Aorta (tissue), 5 donors: ENCODE data around the gene ZNF366. TPM values are rescaled to one million over a fixed set of nuclear protein-coding genes. Genes with fewer than 3 reads are reported as not detected.

Experiments
- ATAC-seq: fragments of 200-7000 bp; cut with Tn5 transposase; one replicate; pipeline ENCODE4 v1.9.1; 2022; ENCODE audit warnings: moderate library complexity; ENCODE audit not compliant: low FRiP score
- DNase-seq, 2 donors: peaks; one replicate each; pipeline ENCODE4 v3.0.0-alpha.2; 2020
- H3K27ac ChIP-seq, 2 donors: one replicate each; pipeline ENCODE4 v1.5.1; 2013; ENCODE audit warnings: low read length in 2 of 2, mild to moderate bottlenecking in 2 of 2, moderate library complexity in 2 of 2, control low read depth in 1 of 2, inconsistent platforms in 1 of 2, low read depth in 1 of 2
- H3K27me3 ChIP-seq, 2 donors: one replicate each; pipeline ENCODE4 v1.6.1; 2013; ENCODE audit warnings: control low read depth in 1 of 2, low read length in 1 of 2, mild to moderate bottlenecking in 1 of 2, moderate library complexity in 1 of 2; ENCODE audit not compliant: insufficient read depth in 2 of 2, control insufficient read depth in 1 of 2
- H3K36me3 ChIP-seq, 2 donors: one replicate each; pipeline ENCODE4 v1.6.1; 2013; ENCODE audit warnings: control low read depth in 1 of 2, low read length in 1 of 2, mild to moderate bottlenecking in 1 of 2; ENCODE audit not compliant: insufficient read depth in 2 of 2, control insufficient read depth in 1 of 2
- H3K4me1 ChIP-seq, 2 donors: one replicate each; pipeline ENCODE4 v1.6.1; 2013; ENCODE audit warnings: low read length in 2 of 2, control low read depth in 1 of 2, mild to moderate bottlenecking in 1 of 2, moderate library complexity in 1 of 2; ENCODE audit not compliant: insufficient read depth in 2 of 2, control insufficient read depth in 1 of 2
- H3K4me3 ChIP-seq, 2 donors: one replicate each; pipeline ENCODE4 v1.5.1; 2013; ENCODE audit warnings: low read length in 2 of 2, control low read depth in 1 of 2, mild to moderate bottlenecking in 1 of 2
- H3K9me3 ChIP-seq: one replicate; pipeline ENCODE4 v1.6.1; 2013; ENCODE audit warnings: mild to moderate bottlenecking, low read length; ENCODE audit not compliant: control insufficient read depth
- WGBS, 2 donors: extraction: QIAGEN DNeasy Blood & Tissue Kit; methylation state at CpG; one replicate each; pipeline ENCODE4 v1.1.7; 2013; 5-methylcytosine and 5-hydroxymethylcytosine counted together
- intact Hi-C, 2 donors: fragments of 100-400 bp; cut with DNase I; formaldehyde crosslinking; loops; one replicate each; pipeline versions ENCODE4 v1.14.2 to v1.15.0; 2022
- polyA plus RNA-seq, 2 donors: library from polyadenylated mRNA; stranded (reverse); fragments of 200-250 nt; gene quantifications; one replicate each; pipeline ENCODE4 v1.2.3, GENCODE V29; 2013
- total RNA-seq, 2 donors: library from RNA; stranded (reverse); fragmentation: NEBNext Ultra II Directional; extraction: Animal tissue kit (Norgen Biotek cat#: 25700); gene quantifications; one replicate each; pipeline ENCODE4 v1.2.1, GENCODE V29; 2021
- donor health status: healthy with polysubstance abuse.
- donor health status: Bipolar disorder and iron deficiency.
- donor health status: DM: no; HTN: no; CAD: no.
- donor health status: DM: no; HTN: no; CAD: no.
- donor health status: DM: yes; HTN: yes; CAD: no.

The ZNF366 gene
- total and polyA plus RNA-seq, 4 donors, result 5.8 to 10.3 TPM; not detected in 2

DNA sequence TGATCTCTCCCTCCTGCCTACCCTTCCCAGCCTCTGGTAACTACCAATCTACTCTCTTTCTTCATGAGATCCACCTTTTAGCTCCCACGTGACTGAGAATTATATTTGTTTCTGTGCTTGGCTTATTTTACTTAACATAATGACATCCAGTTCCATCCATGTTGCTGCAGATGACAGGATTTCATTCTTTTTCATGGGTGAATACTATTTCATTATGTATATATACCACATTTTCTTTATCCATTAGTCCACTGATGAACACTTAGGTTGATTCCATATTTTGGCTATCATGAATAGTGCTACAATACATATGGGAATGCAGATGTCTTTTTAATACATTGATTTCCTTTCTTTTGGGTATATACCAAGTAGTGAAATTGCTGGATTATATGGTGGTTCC is 35.5 kb upstream of the ZNF366 start:
- H3K4me1 ChIP-seq, result no peaks in the 10 kb centered on the region
- no peaks in the 10 kb centered on the region for H3K9me3 ChIP-seq
- H3K27ac ChIP-seq, result no peak overlapping the region
- no peak for DNase-seq
- intact Hi-C loops, result no loop called here
- ATAC-seq, result no peak
- no peaks in the 10 kb centered on the region for H3K27me3 ChIP-seq
- H3K4me3 ChIP-seq, result no peak overlapping the region
- no peaks in the 10 kb centered on the region for H3K36me3 ChIP-seq
- WGBS, 2 donors, result 97% methylated on average over 1 of the region's 1 CpG

DNA sequence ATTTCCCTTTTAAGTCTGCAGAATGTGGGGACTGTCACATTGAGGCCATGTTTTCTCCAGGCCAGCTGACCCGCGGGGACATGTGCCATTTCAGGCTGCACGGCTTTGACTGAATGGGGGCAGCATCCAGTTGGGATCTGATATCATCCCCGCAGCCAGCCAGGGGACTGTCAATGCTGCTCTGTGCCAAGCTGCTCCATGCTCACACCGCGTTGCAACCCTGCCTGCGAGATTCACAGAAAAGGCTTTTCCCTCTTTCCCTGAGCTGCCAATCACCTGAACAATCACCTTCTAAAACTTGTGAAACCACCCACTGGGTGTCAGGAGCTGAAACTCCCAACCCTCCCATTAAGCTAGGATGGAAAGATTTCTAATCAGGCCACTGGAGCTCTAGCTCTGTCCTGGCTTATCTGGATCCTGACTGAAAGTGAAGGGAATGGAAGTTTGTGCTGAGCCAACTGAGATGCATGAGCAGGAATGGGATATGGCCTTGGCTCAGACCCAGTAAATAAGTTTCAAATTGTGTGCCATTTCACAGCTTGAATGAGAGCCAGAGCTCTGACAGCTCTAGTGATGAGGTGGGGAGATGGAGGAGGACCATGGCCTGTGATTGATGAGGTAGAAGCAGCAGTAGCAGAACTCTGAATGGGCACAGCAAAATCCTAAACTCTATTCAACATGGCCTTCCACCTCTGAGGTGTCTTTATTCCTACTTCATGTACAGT is 34.5 kb upstream of the ZNF366 start:
- 43 to 45% methylated on average over 7 of the region's 7 CpGs for WGBS, 2 donors

DNA sequence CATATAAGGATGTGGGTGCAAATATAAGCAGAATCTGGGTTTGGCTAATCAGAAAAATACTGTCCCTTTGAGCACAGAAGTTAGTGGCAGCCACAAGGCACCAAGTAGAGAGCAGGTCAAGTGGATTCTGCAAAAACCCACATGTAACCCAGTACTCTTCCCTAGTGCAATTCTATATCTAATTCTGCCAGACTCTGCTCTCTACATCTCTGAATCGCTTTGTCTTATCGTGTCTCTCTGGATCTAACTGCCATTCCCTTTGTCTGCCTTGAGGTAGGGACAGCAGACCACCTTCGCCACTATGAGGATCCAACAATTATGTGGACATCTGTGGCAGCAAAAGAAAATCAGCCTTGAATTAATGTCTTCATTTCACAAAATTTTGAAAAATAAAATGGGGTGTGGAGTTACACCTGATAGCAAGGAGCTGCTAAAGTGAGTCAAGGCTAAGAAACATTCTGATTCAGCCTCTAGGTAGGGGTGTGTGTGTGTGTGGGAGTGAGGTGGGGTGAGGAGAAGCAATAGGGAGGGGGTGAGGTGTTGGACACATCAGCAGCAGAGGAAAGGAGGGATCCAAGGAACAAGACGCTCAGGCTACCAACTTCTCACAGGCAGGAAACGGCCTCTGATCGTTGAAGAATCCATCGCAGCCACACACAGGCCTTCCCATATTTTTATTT is 33.7 kb upstream of the ZNF366 start:
- 87 to 91% methylated on average over 7 of the region's 7 CpGs for WGBS, 2 donors
- H3K4me1 ChIP-seq, result no peaks in the 10 kb centered on the region
- no peak overlapping the region for H3K27ac ChIP-seq
- no peaks in the 10 kb centered on the region for H3K27me3 ChIP-seq
- no peaks in the 10 kb centered on the region for H3K36me3 ChIP-seq
- H3K4me3 ChIP-seq, result no peak overlapping the region
- intact Hi-C loops, result no loop called here
- ATAC-seq (no peak), DNase-seq (no peak)
- no peaks in the 10 kb centered on the region for H3K9me3 ChIP-seq

More for the DNA sequence above, 34.5 kb upstream of the ZNF366 start:
- Histone ChIP-seq H3K9me3 (no peaks in the 10 kb centered on the region), H3K27me3 (no peaks in the 10 kb centered on the region), H3K4me1 (no peaks in the 10 kb centered on the region), H3K4me3 (no peak overlapping the region), H3K27ac (no peak overlapping the region), H3K36me3 (no peaks in the 10 kb centered on the region)
- ATAC-seq (no peak), DNase-seq (no peak)
- intact Hi-C loops, result no loop called here

DNA sequence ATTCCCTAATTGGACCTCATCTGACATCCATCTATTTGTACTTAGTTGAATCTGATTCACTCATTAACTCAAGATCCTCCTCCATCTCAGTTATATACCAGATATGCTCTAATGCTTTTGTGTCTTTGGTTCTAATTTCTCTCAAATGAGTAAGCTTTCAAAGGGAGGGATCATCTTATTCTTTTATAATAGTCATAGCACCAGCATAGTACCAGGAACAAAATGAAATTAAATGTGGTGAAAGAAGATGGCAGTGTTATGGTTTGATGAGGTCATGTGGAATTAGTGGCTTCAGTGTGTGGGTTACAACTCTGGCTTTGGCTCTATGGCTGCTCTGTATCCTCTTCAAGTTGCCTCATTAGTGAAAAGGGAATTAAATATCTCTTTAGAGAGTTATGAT is 32.5 kb upstream of the ZNF366 start:
- Histone ChIP-seq H3K4me1 (no peaks in the 10 kb centered on the region), H3K27ac (no peak overlapping the region), H3K27me3 (no peaks in the 10 kb centered on the region), H3K4me3 (no peak overlapping the region), H3K36me3 (no peaks in the 10 kb centered on the region), H3K9me3 (no peaks in the 10 kb centered on the region)
- ATAC-seq (no peak), DNase-seq (no peak)
- intact Hi-C loops, result no loop called here

DNA sequence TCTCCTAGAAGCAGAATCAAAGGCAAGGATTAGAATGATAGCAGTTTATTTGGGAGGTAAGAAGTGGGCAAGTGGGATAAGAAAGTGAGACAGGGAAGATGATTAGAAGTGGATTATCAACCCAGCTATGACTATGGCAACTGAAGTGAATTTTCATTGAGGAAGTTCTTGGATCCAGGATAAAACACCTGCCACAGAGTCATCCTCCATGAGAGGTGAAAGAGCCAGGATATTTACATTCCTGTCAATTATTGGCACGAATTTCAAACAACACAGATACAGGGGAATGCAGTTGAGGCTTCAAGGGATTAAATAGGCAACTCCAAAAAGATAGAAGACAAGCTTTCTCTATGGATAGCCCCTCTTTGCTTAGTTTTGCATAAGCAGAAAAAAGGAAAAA is 31.8 kb upstream of the ZNF366 start:
- 42 to 78% methylated on average over 1 of the region's 1 CpG for WGBS, 2 donors
- intact Hi-C loops, result no loop called here
- no peaks in the 10 kb centered on the region for H3K9me3 ChIP-seq
- H3K4me1 ChIP-seq, result no peaks in the 10 kb centered on the region
- no peak for ATAC-seq
- no peak overlapping the region for H3K27ac ChIP-seq
- no peak for DNase-seq
- no peaks in the 10 kb centered on the region for H3K27me3 ChIP-seq
- no peaks in the 10 kb centered on the region for H3K36me3 ChIP-seq
- H3K4me3 ChIP-seq, result no peak overlapping the region

DNA sequence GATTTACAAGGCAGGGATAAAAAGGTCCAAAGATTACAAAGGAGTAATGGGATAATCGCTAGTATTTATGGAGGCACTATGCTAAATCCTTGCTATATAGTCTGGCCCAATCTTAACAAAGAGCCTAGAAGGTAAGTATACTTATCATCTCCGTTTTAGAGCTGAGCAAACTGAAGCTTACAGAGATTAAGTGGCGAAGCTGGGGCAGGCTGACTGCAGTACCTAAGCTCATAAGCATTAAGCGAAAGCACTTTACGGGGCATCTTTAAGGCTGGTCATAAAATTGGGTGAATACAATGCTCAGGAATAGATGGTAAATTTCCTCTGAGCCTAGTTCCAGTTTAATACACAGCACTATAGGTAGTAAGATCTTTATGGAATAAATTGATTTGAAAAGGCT is 30.0 kb upstream of the ZNF366 start:
- WGBS, 2 donors, result 80 to 90% methylated on average over 5 of the region's 5 CpGs
- Histone ChIP-seq H3K27me3 (no peaks in the 10 kb centered on the region), H3K9me3 (no peaks in the 10 kb centered on the region), H3K4me3 (no peak overlapping the region), H3K4me1 (no peaks in the 10 kb centered on the region), H3K36me3 (no peaks in the 10 kb centered on the region), H3K27ac (no peak overlapping the region)
- intact Hi-C loops, result no loop called here
- DNase-seq, result no peak
- ATAC-seq, result no peak

DNA sequence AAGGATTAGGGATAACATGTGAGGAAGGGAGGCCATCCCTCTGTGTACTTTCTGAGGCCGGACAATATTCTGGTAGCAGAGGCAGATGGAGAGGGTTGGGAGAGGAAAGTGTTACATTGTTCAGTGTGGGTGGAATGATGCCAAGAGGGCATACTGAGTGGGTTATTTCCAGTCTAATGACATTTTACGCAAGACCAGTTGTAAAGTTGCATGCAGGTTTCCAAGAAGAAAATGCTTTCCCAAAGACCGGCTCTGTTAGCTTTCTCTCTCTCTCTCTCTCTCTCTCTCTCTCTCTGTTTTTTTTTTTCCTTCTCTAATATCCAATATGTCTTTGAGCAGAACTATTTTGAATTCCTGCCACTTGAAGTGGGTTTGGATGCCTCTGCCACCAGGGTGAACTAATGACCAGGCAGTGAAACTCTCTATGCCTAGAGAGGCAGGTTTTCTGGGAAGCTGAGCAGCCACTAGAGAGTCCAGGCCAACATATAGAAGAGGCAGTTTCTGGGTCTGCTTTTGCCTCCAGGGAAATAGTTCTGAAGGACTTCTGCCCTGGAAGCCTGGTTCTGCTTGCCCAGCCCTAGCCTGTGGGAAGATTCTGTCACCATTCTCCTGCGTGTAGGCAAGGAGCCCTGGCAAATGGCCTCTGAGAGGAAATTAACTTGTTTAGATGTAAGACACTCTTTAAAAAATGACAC is 24.4 kb upstream of the ZNF366 start:
- H3K4me1 ChIP-seq, result no peaks in the 10 kb centered on the region
- no peaks in the 10 kb centered on the region for H3K27me3 ChIP-seq
- WGBS, 2 donors, result 74 to 78% methylated on average over 4 of the region's 4 CpGs
- H3K27ac ChIP-seq, result no peak overlapping the region
- ATAC-seq, result no peak
- no peaks in the 10 kb centered on the region for H3K36me3 ChIP-seq
- no peak overlapping the region for H3K4me3 ChIP-seq
- no peaks in the 10 kb centered on the region for H3K9me3 ChIP-seq
- intact Hi-C loops, result no loop called here
- DNase-seq, result no peak

DNA sequence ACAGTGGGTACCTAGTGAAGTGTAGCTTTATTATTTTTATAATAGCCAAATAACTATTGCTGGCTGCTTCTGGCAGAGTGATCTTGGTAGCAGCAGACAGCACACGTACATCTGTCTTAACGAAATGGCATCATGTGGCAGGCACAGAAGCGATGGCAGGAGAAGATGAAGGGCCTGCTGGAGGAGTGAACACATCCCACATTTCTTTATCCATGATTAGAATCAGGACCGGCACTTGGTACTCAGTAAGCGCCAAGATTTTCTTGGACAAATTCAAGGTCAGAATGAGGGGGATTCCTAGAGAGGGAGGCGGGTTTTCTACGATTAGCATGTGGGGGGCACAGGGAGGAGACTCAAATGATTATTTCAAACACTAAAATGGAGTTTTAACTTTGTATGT is 23.0 kb upstream of the ZNF366 start:
- WGBS, 2 donors, result 77 to 79% methylated on average over 7 of the region's 7 CpGs

DNA sequence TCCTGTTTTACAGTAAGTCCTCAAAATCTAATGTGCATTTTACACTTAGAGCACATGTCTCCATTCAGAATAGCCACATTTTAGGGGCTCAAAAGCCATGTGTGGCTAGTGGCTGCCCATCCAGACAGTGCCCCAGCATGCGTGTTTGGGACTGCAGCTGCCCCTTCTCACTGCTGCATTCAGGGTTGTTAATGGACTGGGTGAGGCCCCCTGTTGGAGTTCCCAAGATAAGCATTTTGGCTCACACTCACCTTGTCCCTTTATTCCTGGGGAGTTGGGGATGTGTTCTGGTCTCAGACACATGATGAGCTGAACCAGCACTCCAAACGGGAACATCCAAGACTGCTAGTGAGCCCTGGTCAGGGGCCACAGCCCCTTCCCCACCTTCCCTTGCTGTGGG is 22.2 kb upstream of the ZNF366 start:
- Histone ChIP-seq H3K27ac (no peak overlapping the region), H3K36me3 (no peaks in the 10 kb centered on the region), H3K27me3 (no peaks in the 10 kb centered on the region), H3K4me1 (no peaks in the 10 kb centered on the region), H3K9me3 (no peaks in the 10 kb centered on the region), H3K4me3 (no peak overlapping the region)
- no peak for ATAC-seq
- intact Hi-C loops, result no loop called here
- WGBS, 2 donors, result 95 to 96% methylated on average over 2 of the region's 2 CpGs
- DNase-seq, result no peak

More for the DNA sequence above, 23.0 kb upstream of the ZNF366 start:
- Histone ChIP-seq H3K4me1 (no peaks in the 10 kb centered on the region), H3K9me3 (no peaks in the 10 kb centered on the region), H3K27me3 (no peaks in the 10 kb centered on the region), H3K36me3 (no peaks in the 10 kb centered on the region), H3K27ac (no peak overlapping the region), H3K4me3 (no peak overlapping the region)
- ATAC-seq (no peak), DNase-seq (no peak)
- intact Hi-C loops, result no loop called here
